Hindlimb muscle (tissue), 1 donor: ENCODE measurements around the gene UMAD1. TPM values are rescaled to one million over a fixed set of nuclear protein-coding genes. Genes with fewer than 3 reads are reported as not detected.

Experiments used
- DNase-seq: peaks from one replicate; pipeline ENCODE4 v3.0.0-alpha.2; 2013
- polyA plus RNA-seq: library from polyadenylated mRNA; unstranded; fragments of 120-200 nt; gene quantifications from one replicate; pipeline ENCODE4 v1.2.1, GENCODE V29; 2013; ENCODE audit not compliant: insufficient read length

Gene UMAD1
- polyA plus RNA-seq, 1 donor: 8.0 TPM

GRCh38 chr7:7768977-7769709, 128.6 kb downstream of the UMAD1 start:
- DNase-seq: no peak

DNA sequence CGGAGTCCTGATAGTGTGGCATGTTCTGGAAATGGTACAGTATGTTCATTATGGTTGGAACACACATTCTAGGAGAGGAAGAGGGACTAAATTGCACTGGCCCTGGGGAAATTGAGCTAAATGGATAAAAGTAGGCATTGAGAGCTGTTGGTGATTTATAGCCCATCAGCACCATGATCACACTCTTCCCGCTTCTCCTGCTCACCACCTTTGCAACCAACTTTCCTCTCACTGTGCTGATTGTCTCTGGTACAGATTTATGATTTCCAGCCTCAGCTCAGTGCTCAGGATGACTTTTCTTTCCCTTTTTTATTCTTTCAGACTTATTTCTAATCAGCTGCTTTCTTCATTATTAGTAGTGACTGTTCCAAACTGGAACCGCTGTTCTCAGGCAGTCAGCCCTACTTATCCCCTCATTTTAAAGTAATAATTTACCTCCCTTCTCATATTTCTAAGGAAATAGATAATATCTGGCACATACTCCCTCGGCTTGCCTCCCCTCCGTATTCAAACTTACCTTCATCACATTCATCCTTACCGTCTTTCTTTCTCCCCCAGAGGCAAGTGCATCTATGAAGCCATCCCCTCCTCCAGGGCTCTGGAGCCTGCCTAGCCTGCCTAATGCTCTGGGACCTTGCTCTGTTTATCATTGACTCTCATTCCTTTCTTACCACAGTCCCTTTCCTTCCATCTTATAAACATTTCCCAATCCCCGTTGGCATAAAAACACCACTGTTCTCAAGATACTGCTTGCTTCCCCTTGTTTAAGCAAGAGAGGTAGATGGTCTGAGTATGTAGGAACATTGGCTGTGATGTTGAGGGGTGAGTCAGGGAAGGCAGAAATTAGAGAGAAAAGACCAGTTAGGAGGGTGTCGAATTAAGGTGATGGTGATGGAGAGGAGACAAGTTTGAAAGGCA, 129.4 kb downstream of the UMAD1 start:
- no peak for DNase-seq

DNA sequence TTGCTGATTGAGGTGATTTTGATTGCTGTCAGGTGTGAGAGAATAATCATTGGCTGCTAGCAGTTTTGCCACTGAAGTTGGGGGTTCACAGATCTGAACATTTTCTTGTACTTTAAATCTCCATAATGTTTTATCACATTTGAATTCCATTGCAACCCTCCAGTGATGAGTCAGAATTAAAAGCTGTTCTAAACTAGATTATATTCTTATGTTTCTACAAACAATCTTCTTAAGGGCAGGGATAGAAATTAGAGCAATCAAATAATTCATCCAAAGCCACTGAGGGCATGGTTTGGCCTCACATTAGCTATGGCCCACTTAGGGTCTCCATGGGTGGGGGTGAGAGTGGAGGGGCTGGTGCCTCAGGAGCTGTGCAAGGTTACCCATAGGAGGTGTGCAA, 130.9 kb downstream of the UMAD1 start:
- no peak for DNase-seq

GRCh38 chr7:7772397-7772821, 131.9 kb downstream of the UMAD1 start:
- DNase-seq: no peak

DNA sequence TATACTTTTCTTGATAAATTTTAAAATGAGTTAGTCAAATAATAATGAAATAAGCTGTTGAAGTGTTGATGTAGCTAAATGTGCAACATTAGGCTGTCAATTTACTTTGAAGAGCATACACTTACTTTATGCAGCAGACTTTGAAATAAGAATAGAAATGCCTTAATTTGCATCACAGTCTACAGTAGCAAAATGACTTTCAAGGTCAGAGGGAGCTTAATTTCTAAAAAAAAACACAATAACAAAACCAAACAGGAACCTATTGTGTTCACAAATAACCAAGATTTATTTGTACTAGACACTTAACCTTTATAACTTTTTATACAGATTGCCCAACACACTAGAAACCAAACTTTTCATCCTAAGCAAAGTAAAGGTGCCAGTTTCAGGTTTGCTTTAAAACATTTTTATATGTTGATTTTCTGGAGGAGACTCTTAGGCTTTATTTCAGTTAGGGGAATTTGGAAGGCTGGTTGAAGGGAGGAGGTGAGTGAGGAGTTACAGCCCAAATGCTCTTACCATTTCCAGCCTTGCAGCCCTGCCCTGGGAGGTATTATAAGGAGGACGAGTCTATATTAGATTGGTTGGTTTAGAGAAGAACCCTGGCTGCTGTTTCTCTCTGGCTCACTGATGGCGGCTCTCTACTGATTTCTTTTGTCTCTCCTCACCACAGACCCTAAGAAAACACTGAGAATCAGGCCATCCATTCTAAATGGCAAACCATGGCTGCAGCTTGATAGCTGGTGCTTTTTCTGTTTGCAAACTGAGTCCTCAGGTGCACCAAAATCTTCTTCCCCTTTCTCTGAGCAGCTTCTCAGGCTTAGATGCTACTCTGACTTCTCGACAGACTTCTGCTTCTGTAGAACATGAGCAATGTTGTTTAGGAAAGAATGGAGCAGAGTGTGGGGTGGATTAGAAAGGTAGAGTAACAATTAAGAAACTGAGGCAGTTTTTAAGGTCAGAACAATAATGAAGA, 133.1 kb downstream of the UMAD1 start:
- DNase-seq: no peak

DNA sequence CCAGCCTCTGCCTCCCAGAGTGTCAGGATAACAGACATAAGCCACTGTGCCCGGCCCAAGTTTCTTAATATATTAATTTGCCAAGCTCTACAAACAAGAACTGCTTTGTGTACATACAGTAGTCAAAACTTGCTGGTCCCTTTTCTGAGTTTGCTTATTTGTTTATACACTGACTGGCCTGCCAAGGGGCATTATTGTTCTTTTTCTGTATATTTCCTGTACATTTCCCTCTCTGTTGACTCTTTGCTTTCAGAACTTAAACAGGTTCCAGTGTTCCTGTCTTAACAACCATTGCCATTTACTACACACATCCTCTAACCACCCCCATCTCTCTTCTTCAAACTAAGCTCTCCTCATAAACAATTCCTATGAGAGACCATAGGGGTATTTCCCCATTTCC, 139.3 kb downstream of the UMAD1 start:
- no peak for DNase-seq

- DNase-seq: no peak
Observed at GRCh38 chr7:7783001-7783400, 142.4 kb downstream of the UMAD1 start.

DNA sequence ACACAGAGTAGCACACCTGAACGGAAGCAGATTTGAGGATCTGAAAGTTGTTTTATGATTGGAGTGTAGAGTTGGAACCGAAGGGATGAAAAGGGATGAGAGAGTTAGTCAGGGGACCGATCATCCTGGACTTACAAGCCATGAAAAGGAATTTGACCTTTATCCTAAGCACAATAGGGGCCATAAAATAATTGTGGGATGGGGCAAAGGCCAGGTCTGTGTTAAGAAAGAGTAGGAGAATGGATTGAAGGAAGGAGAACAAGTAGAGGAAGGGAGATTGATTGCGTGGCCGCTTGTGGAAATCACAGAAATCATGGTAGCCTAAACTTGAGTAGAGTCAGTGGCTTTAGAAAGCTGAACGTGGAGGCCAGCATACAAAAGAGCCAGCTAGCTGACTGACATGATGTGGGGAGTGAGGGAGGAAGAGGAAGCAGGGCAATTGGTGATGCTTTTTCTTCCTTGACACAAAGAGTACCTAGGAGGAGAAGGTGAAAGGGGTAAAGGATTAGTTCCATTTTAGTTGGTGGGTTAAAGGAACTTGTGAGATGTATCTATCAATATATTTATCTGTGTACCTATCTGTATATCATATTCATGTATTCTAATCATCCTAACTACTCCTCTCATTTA, 144.9 kb downstream of the UMAD1 start:
- DNase-seq: no peak

DNA sequence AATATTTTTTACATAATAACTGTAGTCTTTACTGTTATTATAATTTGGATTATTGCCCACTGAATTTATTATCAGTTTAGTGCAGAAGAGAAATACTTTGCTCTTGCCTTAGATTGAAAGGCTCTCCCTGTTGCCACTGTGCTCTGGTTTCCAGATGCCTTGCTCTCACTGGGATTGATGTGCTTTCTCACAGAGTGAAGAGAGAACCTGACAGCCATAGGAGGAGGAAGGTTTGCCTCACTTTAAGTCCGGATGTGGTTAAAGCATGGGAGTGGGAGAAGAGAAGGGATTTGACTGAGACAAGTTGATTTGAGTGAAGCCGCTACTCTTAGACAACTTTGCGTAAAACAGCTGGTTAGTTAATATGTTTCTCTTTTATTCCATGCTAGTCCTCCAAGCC, 146.0 kb downstream of the UMAD1 start:
- DNase-seq: no peak

DNA sequence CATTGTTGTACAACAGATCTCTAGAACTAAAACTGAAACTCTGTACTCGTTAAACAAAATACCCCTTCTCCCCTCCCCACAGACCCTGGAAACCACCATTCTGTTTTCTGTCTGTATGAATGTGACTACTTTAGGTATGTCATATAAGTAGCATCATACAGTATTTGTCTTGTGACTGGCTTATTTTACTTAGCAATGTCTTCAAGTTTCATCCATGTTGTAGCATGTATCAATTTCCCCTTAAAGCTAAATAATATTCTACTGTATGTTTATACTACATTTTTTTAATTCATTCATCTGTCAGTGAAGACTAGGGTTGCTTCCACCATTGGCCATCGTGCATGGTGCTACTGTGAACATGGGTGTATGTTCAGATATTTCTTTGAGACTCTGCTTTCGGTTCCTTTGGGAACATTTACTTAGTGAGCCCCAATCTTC, 149.0 kb downstream of the UMAD1 start:
- DNase-seq: no peak

- DNase-seq: no peak
Observed at GRCh38 chr7:7790041-7790741, 149.6 kb downstream of the UMAD1 start.

- DNase-seq: no peak
Observed at GRCh38 chr7:7791523-7791922, 151.0 kb downstream of the UMAD1 start.

DNA sequence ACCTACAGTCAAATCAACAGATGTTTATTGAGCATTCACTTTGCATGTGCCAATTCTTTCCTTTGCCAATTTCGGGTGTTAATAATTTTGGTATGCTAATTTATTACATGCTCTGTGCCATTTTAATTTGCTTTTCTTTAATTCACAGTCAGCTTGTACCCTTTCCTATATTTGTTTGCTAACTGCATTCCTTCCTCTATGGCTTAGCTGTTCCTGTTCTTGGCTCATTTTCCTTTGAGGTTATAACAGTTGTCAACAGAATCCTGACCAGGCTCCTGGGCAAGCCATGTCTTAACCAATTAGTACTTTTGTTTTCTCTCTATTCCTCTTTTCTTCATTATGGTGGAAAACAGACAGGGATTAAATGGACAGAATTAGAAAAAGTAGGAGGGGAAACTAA, 151.5 kb downstream of the UMAD1 start:
- DNase-seq: no peak

DNA sequence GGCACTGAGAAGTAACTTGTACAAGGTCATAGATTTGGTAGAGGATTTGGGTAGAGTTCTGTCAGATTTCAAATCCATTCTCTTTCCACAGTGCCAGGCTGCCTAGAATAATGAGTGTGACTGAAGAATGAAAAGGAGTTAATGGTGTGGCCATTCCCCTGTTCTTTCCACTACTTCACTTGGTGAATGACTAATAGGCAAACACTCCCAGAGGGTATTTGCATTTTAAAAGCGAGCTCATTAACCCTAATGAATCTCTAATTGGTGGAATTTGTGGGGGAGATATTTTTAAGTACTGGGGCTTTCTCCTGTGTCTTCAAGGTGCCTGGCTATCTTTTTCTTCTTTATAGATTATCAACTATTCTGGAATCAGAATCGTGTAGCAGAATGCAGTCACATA, 152.7 kb downstream of the UMAD1 start:
- no peak for DNase-seq

DNA sequence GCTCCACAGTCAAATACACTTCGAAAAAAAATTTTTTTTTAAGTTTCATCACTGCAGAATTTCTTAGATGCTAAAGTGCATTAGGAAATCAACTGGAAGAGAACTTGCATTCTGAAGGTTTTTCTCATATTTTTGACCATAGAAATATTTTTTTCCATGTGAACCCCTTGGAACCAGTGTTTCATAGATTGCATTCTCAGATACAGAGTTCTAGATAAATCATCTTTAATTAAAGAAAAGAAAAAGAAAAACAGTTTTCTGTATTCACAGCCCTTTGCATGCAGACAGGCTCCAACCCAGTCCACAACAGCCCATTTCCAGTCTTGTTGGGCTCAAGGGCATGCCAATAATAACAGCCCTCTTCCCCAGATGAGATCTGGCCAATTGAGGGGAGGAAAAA, 153.4 kb downstream of the UMAD1 start:
- DNase-seq: no peak

- no peak for DNase-seq
Observed at GRCh38 chr7:7795203-7795602, 154.7 kb downstream of the UMAD1 start.

GRCh38 chr7:7795630-7796121, 155.1 kb downstream of the UMAD1 start:
- DNase-seq: no peak

GRCh38 chr7:7798510-7798909, 158.0 kb downstream of the UMAD1 start:
- no peak for DNase-seq

GRCh38 chr7:7799138-7799537, 158.6 kb downstream of the UMAD1 start:
- no peak for DNase-seq

DNA sequence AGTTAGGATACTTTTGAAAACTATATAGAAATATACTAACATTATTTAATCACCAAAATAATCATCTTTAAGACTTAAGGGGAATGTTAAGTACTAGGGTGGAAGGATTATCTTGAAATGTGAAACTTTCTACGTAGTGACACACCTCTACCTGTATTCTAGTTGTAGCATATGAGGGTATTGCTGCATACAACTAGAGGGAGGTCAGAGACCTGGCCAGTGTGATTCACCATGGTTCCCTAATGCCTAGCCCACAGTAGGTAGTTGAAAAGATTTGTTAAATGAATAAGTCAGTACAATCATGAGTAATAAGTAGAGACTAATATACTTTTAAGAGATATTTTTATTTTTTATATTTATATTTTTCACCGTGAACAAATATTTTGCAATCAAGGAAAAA, 162.0 kb downstream of the UMAD1 start:
- DNase-seq: no peak

DNA sequence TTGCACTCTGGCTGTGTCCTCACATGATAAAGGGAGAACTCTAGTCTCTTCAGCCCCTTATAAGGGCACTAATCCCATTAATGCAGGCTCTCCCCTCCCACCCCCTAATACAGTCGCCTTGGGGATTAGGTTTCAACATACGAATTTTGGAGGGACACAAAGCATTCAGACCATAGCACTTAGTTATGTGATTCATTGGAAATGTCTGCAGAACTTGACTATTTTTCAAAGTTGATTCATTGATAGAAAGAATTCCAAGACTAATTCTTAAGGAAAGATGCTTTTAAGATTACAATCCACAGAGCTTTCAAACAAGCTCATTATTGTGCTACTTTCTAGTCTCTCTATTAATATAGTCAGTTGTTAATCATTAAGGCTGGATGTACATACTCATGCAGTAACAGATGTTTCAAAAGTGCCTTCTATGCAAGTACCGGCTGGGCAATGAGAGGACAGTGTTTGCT, 163.2 kb downstream of the UMAD1 start:
- DNase-seq: no peak
